CD4-positive, CD25-positive, alpha-beta regulatory T cell (primary cell): ENCODE measurements around the gene PRAC1. TPM values are rescaled to one million over a fixed set of nuclear protein-coding genes. Genes with fewer than 3 reads are reported as not detected.

ENCODE experiments used
- ATAC-seq, 2 donors: fragments of 150-1000 bp; cut with Tn5 transposase; one replicate each; pipeline ENCODE4 v1.10.0; 2021; ENCODE audit warnings: low read depth in 2 of 2, moderate number of reproducible peaks in 2 of 2, moderate library complexity in 1 of 2
- DNase-seq, 3 donors: peaks; one replicate each; pipeline versions ENCODE4 v3.0.0 to v3.0.0-alpha.2; 2012 to 2022; ENCODE audit warnings: mixed read lengths in 1 of 3
- H3K27ac ChIP-seq: one replicate; pipeline ENCODE4 v1.7.0; 2013; ENCODE audit warnings: mild to moderate bottlenecking, low read length; ENCODE audit not compliant: insufficient read depth, poor library complexity, severe bottlenecking
- H3K27me3 ChIP-seq: one replicate; pipeline ENCODE4 v1.7.0; 2013; ENCODE audit warnings: low read length; ENCODE audit not compliant: control insufficient read depth, insufficient read depth
- H3K36me3 ChIP-seq: one replicate; pipeline ENCODE4 v1.7.0; 2013; ENCODE audit warnings: mild to moderate bottlenecking, low read length, moderate library complexity; ENCODE audit not compliant: control insufficient read depth, insufficient read depth
- H3K4me1 ChIP-seq: 2 replicates; pipeline ENCODE4 v1.7.0; 2013; ENCODE audit warnings: mild to moderate bottlenecking, low read length; ENCODE audit not compliant: insufficient read depth, control insufficient read depth, poor library complexity, severe bottlenecking
- H3K4me3 ChIP-seq: one replicate; pipeline ENCODE4 v1.7.0; 2013; ENCODE audit warnings: low read depth, mild to moderate bottlenecking, low read length, moderate library complexity
- H3K9me3 ChIP-seq, 2 experiments: 1 replicate in 1 of 2; 2 replicates in 1 of 2; pipeline ENCODE4 v1.7.0; 2013; ENCODE audit warnings: low read length in 2 of 2, mild to moderate bottlenecking in 1 of 2, moderate library complexity in 1 of 2; ENCODE audit not compliant: control insufficient read depth in 2 of 2
- H3K27ac Mint-ChIP-seq, 3 donors: one replicate each; pipeline ENCODE4 v1.8.0; 2020 to 2022; ENCODE audit warnings: mild to moderate bottlenecking in 3 of 3, mixed read lengths in 3 of 3, moderate library complexity in 2 of 3
- H3K27me3 Mint-ChIP-seq: one replicate; pipeline ENCODE4 v1.8.0; 2022; ENCODE audit warnings: mild to moderate bottlenecking, mixed read lengths
- H3K36me3 Mint-ChIP-seq: one replicate; pipeline ENCODE4 v1.8.0; 2020; ENCODE audit warnings: mixed read lengths
- H3K4me1 Mint-ChIP-seq, 4 donors: one replicate each; pipeline ENCODE4 v1.8.0; 2020 to 2022; ENCODE audit warnings: mixed read lengths in 4 of 4, mild to moderate bottlenecking in 1 of 4
- H3K4me3 Mint-ChIP-seq, 4 donors: one replicate each; pipeline ENCODE4 v1.8.0; 2020 to 2022; ENCODE audit warnings: mild to moderate bottlenecking in 4 of 4, mixed read lengths in 4 of 4, moderate library complexity in 3 of 4
- H3K9me3 Mint-ChIP-seq, 7 donors: one replicate each; pipeline ENCODE4 v1.8.0; 2020 to 2022; ENCODE audit warnings: mixed read lengths in 7 of 7, mild to moderate bottlenecking in 3 of 7, moderate library complexity in 2 of 7
- polyA plus RNA-seq, 4 donors: library from polyadenylated mRNA; unstranded; fragments of 300-500 nt; fragmentation: Illumina TruSeq; gene quantifications; one replicate each; pipeline ENCODE4 v1.2.3, GENCODE V29; 2021
- total RNA-seq: library from RNA; stranded (reverse); gene quantifications from one replicate; pipeline ENCODE4 v1.2.3, GENCODE V29; 2022

The PRAC1 gene
- total and polyA plus RNA-seq, 5 donors from 2014 or later, result not detected

DNA sequence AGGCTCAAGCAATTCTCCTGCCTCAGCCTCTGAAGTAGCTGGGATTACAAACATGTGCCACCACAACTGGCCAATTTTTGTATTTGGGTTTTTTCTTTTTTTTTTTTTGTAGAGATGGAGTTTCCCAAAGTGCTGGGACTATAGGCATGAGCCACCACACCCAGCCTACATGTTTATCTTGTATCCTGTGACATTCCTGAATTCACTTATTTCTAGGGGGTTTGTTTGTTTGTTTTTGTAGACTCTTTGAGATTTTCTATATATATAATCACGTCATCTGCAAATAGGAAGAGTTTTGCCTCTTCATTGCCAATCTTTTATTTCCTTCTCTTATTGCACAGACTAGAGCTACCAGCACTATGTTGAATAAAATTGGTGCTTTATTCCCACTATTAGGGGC is 29.1 kb downstream of the PRAC1 start:
- no peak overlapping the region for H3K4me3 Mint-ChIP-seq

GRCh38 chr17:48692049-48692448 is 30.3 kb downstream of the PRAC1 start:
- no peaks in the 10 kb centered on the region for H3K36me3 ChIP-seq
- ATAC-seq (no peak), DNase-seq (no peak)
- Mint-ChIP-seq H3K4me1 (no peaks in the 10 kb centered on the region), H3K36me3 (no peaks in the 10 kb centered on the region), H3K4me3 (no peak overlapping the region), H3K9me3 (peaks cover 0 to 10% (median 1%) of the 10 kb centered on the region in 7 donors), H3K27me3 (peaks cover 45% of the 10 kb centered on the region), H3K27ac (no peak overlapping the region)
- no peak overlapping the region for H3K27ac ChIP-seq
- peaks cover 13% of the 10 kb centered on the region for H3K27me3 ChIP-seq
- H3K4me1 ChIP-seq, result no peaks in the 10 kb centered on the region
- peaks cover 0 to 4% of the 10 kb centered on the region in 2 experiments for H3K9me3 ChIP-seq
- no peak overlapping the region for H3K4me3 ChIP-seq

More for the DNA sequence above, 29.1 kb downstream of the PRAC1 start:
- ATAC-seq (no peak), DNase-seq (no peak)
- peaks cover 0 to 10% (median 1%) of the 10 kb centered on the region in 7 donors for H3K9me3 Mint-ChIP-seq
- Histone ChIP-seq H3K4me1 (no peaks in the 10 kb centered on the region), H3K9me3 (peaks cover 0 to 4% of the 10 kb centered on the region in 2 experiments), H3K36me3 (no peaks in the 10 kb centered on the region), H3K27ac (no peak overlapping the region), H3K4me3 (no peak overlapping the region), H3K27me3 (peaks cover 15% of the 10 kb centered on the region)
- peaks cover 47% of the 10 kb centered on the region for H3K27me3 Mint-ChIP-seq
- no peaks in the 10 kb centered on the region for H3K4me1 Mint-ChIP-seq
- H3K36me3 Mint-ChIP-seq, result no peaks in the 10 kb centered on the region
- no peak overlapping the region for H3K27ac Mint-ChIP-seq

DNA sequence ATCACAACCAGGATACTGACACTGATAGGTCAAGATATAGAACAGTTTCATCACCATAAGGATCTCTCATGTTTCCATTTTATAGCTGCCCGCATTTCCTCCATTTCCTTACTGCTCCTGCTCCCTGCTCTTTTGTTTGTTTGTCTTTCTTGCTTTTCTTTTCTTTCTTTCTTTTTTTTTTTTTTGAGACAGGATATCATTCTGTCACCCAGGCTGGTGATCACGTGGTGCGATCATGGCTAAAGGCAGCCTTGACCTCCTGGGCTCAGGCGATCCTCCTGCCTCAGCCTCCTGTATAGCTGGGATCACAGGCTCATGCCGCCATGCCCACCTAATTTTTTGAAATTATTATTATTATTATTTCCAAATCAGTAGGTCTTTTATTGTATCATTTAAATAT is 31.7 kb downstream of the PRAC1 start:
- peaks cover 34% of the 10 kb centered on the region for H3K27me3 Mint-ChIP-seq
- DNase-seq (no peak), ATAC-seq (no peak)
- Histone ChIP-seq H3K4me3 (no peak overlapping the region), H3K36me3 (no peaks in the 10 kb centered on the region), H3K9me3 (peaks cover 0 to 4% of the 10 kb centered on the region in 2 experiments), H3K27ac (no peak overlapping the region), H3K27me3 (peaks cover 10% of the 10 kb centered on the region), H3K4me1 (no peaks in the 10 kb centered on the region)
- H3K4me1 Mint-ChIP-seq, result no peaks in the 10 kb centered on the region
- no peak overlapping the region for H3K4me3 Mint-ChIP-seq
- H3K9me3 Mint-ChIP-seq, result peaks cover 0 to 4% (median 1%) of the 10 kb centered on the region in 7 donors
- no peaks in the 10 kb centered on the region for H3K36me3 Mint-ChIP-seq
- H3K27ac Mint-ChIP-seq, result no peak overlapping the region

DNA sequence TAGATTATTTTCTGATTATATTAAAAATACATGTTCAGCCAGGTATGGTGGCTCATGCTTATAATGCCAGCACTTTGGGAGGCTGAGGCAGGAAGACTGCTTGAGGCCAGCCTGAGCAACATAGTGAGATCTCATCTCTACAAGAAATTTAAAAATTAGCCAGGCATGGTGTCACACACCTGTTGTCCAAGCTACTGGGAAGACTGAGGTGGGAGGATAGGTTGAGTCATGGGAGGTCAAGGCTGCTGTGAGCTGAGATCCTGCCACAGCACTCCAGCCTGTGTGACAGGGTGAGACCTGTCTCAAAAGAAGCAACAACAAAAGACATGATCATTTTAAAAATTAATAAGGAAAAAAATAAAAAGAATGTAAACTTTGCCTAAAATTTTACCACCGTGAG is 40.7 kb downstream of the PRAC1 start:
- no peak overlapping the region for H3K27ac ChIP-seq
- H3K9me3 ChIP-seq, result no peaks in the 10 kb centered on the region
- no peaks in the 10 kb centered on the region for H3K36me3 ChIP-seq
- no peak overlapping the region for H3K4me3 Mint-ChIP-seq
- H3K27me3 Mint-ChIP-seq, result peaks cover 38% of the 10 kb centered on the region
- H3K4me3 ChIP-seq, result no peak overlapping the region
- H3K4me1 ChIP-seq, result peaks cover 6% of the 10 kb centered on the region
- peaks cover 27% of the 10 kb centered on the region for H3K27me3 ChIP-seq
- no peaks in the 10 kb centered on the region for H3K36me3 Mint-ChIP-seq
- DNase-seq, result no peak
- no peak overlapping the region for H3K27ac Mint-ChIP-seq
- peaks cover 0 to 2% (median 0%) of the 10 kb centered on the region in 4 donors for H3K4me1 Mint-ChIP-seq
- H3K9me3 Mint-ChIP-seq, result no peaks in the 10 kb centered on the region
- ATAC-seq, result no peak

DNA sequence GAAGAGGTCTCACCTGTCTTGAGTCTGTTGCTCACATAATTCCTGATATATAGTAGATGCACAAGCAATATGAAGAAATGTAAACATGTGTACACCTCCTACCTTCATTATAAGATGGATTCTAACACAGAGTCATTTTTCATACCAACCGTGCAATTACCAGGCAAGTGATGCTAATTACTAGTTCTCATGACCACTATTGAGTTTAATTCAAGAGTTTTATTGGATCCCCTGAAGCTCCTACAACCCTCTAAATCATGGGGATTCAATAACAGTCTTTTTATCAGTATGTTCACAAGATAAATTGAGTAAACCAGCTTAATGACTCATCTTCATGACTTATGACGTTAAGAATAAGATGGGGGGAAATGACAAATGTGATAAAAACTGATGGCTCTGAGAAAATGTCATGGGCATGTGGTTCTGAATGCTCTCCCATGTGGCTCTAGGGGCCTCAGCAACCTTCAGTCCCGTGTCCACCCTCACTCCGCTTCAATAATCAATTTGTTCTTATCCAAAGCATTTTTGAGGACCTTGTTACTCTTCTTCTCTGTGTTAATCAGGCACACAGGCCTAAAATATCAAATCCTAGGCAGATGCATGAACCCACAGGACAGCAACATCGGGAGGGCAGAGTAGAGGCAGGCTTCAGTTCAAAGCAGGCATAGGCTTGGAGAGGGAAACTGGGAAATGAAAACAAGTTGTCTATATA is 42.8 kb downstream of the PRAC1 start:
- Histone ChIP-seq H3K9me3 (no peaks in the 10 kb centered on the region), H3K4me1 (peaks cover 6% of the 10 kb centered on the region), H3K36me3 (no peaks in the 10 kb centered on the region), H3K27ac (no peak overlapping the region), H3K4me3 (no peak overlapping the region), H3K27me3 (peaks cover 30% of the 10 kb centered on the region)
- no peak for ATAC-seq
- no peaks in the 10 kb centered on the region for H3K9me3 Mint-ChIP-seq
- DNase-seq, result no peak
- peaks cover 0 to 2% (median 0%) of the 10 kb centered on the region in 4 donors for H3K4me1 Mint-ChIP-seq
- peak overlapping the region in 1 of 3 donors; percentile 58 for H3K27ac Mint-ChIP-seq
- H3K27me3 Mint-ChIP-seq, result peaks cover 46% of the 10 kb centered on the region
- H3K36me3 Mint-ChIP-seq, result no peaks in the 10 kb centered on the region
- H3K4me3 Mint-ChIP-seq, result no peak overlapping the region

DNA sequence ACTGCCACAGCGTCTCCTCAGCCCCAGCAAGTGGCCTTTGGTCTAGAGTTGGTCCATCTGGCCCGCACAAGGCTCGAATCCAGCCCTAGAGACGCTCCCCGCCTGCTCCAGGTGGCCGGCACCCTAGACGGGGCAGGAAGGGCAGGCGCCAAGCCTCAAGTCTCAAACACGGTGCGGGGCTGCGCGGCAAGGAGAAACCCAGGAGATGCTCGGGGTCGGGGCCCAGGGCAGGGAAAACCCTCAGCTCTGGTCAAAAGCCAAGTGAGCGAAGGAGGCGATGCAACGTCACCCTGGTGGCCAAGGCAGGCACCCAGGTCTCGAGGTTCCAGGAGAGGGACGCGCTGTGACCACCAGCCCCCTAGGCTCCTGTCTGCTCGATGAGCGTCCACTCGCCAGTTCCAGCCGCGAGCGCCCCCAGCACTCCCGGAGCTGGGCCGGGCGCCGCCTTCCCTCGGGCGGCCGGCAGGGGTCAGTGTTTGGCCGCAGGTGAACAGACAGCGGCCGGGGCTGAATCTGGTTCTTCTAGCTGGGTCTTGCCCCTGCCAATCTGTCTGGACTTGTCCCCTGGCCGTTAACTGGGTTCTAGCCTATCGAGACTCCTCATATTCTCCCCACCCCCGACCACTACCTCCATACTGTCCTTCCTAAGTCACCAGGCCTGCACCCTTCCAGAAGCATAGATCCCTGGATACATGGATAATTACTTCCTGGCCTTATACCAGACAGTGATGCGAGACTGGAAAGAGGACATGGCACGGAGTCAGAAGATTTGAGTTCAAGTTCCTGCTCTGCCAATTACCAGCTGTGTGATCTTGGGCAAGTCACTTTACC is 44.0 kb downstream of the PRAC1 start:
- Mint-ChIP-seq H3K9me3 (no peaks in the 10 kb centered on the region), H3K27me3 (peaks cover 53% of the 10 kb centered on the region), H3K4me1 (peaks cover 0 to 2% (median 0%) of the 10 kb centered on the region in 4 donors), H3K36me3 (no peaks in the 10 kb centered on the region), H3K4me3 (no peak overlapping the region), H3K27ac (peak overlapping the region in 1 of 3 donors; percentile 28)
- Histone ChIP-seq H3K4me1 (peaks cover 6% of the 10 kb centered on the region), H3K27ac (no peak overlapping the region), H3K9me3 (no peaks in the 10 kb centered on the region), H3K4me3 (no peak overlapping the region), H3K36me3 (no peaks in the 10 kb centered on the region), H3K27me3 (peaks cover 29% of the 10 kb centered on the region)
- peak; percentile 54 to 64 (median 63) for DNase-seq
- peak; percentile 67 to 82 for ATAC-seq

- no peaks in the 10 kb centered on the region for H3K36me3 ChIP-seq
- Mint-ChIP-seq H3K4me1 (peaks cover 0 to 2% (median 0%) of the 10 kb centered on the region in 4 donors), H3K27me3 (peaks cover 51% of the 10 kb centered on the region), H3K27ac (peak overlapping the region in 1 of 3 donors; percentile 62), H3K36me3 (no peaks in the 10 kb centered on the region), H3K9me3 (no peaks in the 10 kb centered on the region), H3K4me3 (no peak overlapping the region)
- peaks cover 31% of the 10 kb centered on the region for H3K27me3 ChIP-seq
- H3K4me3 ChIP-seq, result no peak overlapping the region
- DNase-seq (no peak), ATAC-seq (no peak)
- H3K27ac ChIP-seq, result no peak overlapping the region
- H3K9me3 ChIP-seq, result no peaks in the 10 kb centered on the region
- H3K4me1 ChIP-seq, result peaks cover 6% of the 10 kb centered on the region
Observed at GRCh38 chr17:48676963-48677558, 45.3 kb downstream of the PRAC1 start.
